SK-N-MC (cell line): Measurements from ENCODE around the gene AS3MT.

Source experiments
- EZH2 ChIP-seq: fragments of 200-600 bp; sonication (generic); IDR thresholded peaks from one replicate; pipeline ENCODE4 v1.6.1; 2017; ENCODE audit warnings: antibody characterized with exemption
- FOXP2 ChIP-seq: optimal IDR thresholded peaks from 2 replicates; pipeline ENCODE3; 2011; ENCODE audit warnings: mild to moderate bottlenecking, moderate library complexity; ENCODE audit not compliant: insufficient read depth; ENCODE audit errors: extremely low read length, control extremely low read depth
- POLR2AphosphoS5 ChIP-seq: IDR thresholded peaks from 2 replicates; pipeline ENCODE4 v1.6.1; 2012; ENCODE audit warnings: mild to moderate bottlenecking, low read depth, low read length, borderline replicate concordance

DNA sequence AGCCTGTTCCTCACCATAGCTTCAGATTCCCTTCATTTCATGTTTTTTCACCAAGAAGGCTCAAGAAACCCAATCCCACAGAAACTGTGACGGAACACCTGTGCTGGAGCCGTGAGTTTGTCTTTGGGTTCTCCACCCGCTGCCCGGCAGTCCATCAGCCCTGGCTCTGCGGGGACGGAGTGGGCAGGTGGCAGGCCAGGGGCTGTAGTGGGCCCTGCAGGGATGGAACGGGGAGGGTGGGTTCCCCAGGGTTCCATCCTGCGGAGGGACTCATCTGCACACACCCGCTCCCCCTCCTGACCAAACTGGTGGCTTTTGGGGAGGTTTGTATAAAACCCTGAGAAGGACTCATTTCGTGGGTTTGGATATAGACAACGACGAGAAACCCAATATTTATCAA, 47.0 kb upstream of the AS3MT start:
- TF ChIP-seq POLR2AphosphoS5 (no peak), EZH2 (no peak), FOXP2 (no peak)
